ENCODE data around the gene SERPINB6.
"Not testable (repeated sequence)": the region's sequence is repeated elsewhere in the genome, so short reads cannot be mapped to it uniquely, and the experiment has no call there.

The SERPINB6 gene

GRCh38 chr6:2958331-2958711 is 13.0 kb downstream of the SERPINB6 start:
- no peak for DNase-seq (ENCODE audit: low spot score)

- no peak for DNase-seq (ENCODE audit: low spot score)
Observed at GRCh38 chr6:2957696-2958330, 13.6 kb downstream of the SERPINB6 start.

GRCh38 chr6:2956930-2957685 is 14.3 kb downstream of the SERPINB6 start:
- no peak for DNase-seq (ENCODE audit: low spot score)

- no peak for DNase-seq (ENCODE audit: low spot score)
Observed at GRCh38 chr6:2953098-2953497, 18.3 kb downstream of the SERPINB6 start.

- peak; percentile 73 for DNase-seq (ENCODE audit: low spot score)
Observed at GRCh38 chr6:2952557-2953095, 18.7 kb downstream of the SERPINB6 start.

- DNase-seq (ENCODE audit: low spot score): no peak
Observed at GRCh38 chr6:2951728-2952127, 19.6 kb downstream of the SERPINB6 start.

- DNase-seq (ENCODE audit: low spot score): no peak
Observed at GRCh38 chr6:2950713-2951112, 20.7 kb downstream of the SERPINB6 start.

GRCh38 chr6:2949536-2950083 is 21.8 kb downstream of the SERPINB6 start:
- no peak for DNase-seq (ENCODE audit: low spot score)

- DNase-seq (ENCODE audit: low spot score): no peak
Observed at GRCh38 chr6:2949121-2949520, 22.2 kb downstream of the SERPINB6 start.

- no peak for DNase-seq (ENCODE audit: low spot score)
Observed at GRCh38 chr6:2948228-2949025, 22.9 kb downstream of the SERPINB6 start.

GRCh38 chr6:2947445-2947844 is 23.9 kb downstream of the SERPINB6 start:
- DNase-seq (ENCODE audit: low spot score): no peak

GRCh38 chr6:2945153-2945452 is 26.3 kb downstream of the SERPINB6 start:
- no peak for DNase-seq (ENCODE audit: low spot score)

GRCh38 chr6:2944405-2945152 is 26.8 kb downstream of the SERPINB6 start:
- no peak for DNase-seq (ENCODE audit: low spot score)

- no peak for DNase-seq (ENCODE audit: low spot score)
Observed at GRCh38 chr6:2943564-2943955, 27.8 kb downstream of the SERPINB6 start.

- DNase-seq (ENCODE audit: low spot score): no peak
Observed at GRCh38 chr6:2942914-2943563, 28.3 kb downstream of the SERPINB6 start.

- not testable (repeated sequence) for DNase-seq (ENCODE audit: low spot score)
Observed at GRCh38 chr6:2942116-2942515, 29.3 kb downstream of the SERPINB6 start.

- no peak for DNase-seq (ENCODE audit: low spot score)
Observed at GRCh38 chr6:2940851-2941250, 30.5 kb downstream of the SERPINB6 start.

- DNase-seq (ENCODE audit: low spot score): no peak
Observed at GRCh38 chr6:2940010-2940850, 31.1 kb downstream of the SERPINB6 start.

GRCh38 chr6:2939315-2940009 is 31.9 kb downstream of the SERPINB6 start:
- DNase-seq (ENCODE audit: low spot score): no peak

GRCh38 chr6:2938632-2939083 is 32.7 kb downstream of the SERPINB6 start:
- no peak for DNase-seq (ENCODE audit: low spot score)
